HL-60 (cell line): ENCODE results near the gene OR2T11.
"Not testable (repeated sequence)": the region's sequence is repeated elsewhere in the genome, so short reads cannot be mapped to it uniquely, and the experiment has no call there.

Experiments
- GABPA ChIP-seq: IDR thresholded peaks from 2 replicates; pipeline ENCODE4 v1.6.1; 2012; ENCODE audit warnings: low read depth
- TF ChIP-seq, protein P1 (sequence below): IDR thresholded peaks from one replicate; pipeline ENCODE4 v1.5.1; 2011; ENCODE audit warnings: low read length, control low read depth, inconsistent platforms; ENCODE audit not compliant: insufficient read depth

GRCh38 chr1:248574657-248575056, 60.2 kb downstream of the OR2T11 start, which contains the start of gene OR2T34:
- TF ChIP-seq GABPA = not testable (repeated sequence)
- TF ChIP-seq, protein P1, sequence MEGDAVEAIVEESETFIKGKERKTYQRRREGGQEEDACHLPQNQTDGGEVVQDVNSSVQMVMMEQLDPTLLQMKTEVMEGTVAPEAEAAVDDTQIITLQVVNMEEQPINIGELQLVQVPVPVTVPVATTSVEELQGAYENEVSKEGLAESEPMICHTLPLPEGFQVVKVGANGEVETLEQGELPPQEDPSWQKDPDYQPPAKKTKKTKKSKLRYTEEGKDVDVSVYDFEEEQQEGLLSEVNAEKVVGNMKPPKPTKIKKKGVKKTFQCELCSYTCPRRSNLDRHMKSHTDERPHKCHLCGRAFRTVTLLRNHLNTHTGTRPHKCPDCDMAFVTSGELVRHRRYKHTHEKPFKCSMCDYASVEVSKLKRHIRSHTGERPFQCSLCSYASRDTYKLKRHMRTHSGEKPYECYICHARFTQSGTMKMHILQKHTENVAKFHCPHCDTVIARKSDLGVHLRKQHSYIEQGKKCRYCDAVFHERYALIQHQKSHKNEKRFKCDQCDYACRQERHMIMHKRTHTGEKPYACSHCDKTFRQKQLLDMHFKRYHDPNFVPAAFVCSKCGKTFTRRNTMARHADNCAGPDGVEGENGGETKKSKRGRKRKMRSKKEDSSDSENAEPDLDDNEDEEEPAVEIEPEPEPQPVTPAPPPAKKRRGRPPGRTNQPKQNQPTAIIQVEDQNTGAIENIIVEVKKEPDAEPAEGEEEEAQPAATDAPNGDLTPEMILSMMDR = not testable (repeated sequence)
